LoVo (cell line): Measurements from ENCODE around the gene TFEB.

Experiments used
- DNase-seq: peaks from one replicate; pipeline ENCODE4 v3.0.0-alpha.2; 2016; ENCODE audit warnings: low spot score

TFEB gene

GRCh38 chr6:41674231-41675000 is 61.0 kb downstream of the TFEB start:
- no peak for DNase-seq

GRCh38 chr6:41673704-41674000 is 61.8 kb downstream of the TFEB start:
- no peak for DNase-seq

GRCh38 chr6:41672816-41673703 is 62.3 kb downstream of the TFEB start:
- DNase-seq = no peak

- DNase-seq = no peak
Measured at GRCh38 chr6:41672016-41672415, 63.4 kb downstream of the TFEB start.

- no peak for DNase-seq
Measured at GRCh38 chr6:41671376-41671775, 64.0 kb downstream of the TFEB start.

GRCh38 chr6:41670703-41671360 is 64.6 kb downstream of the TFEB start:
- no peak for DNase-seq

- DNase-seq = no peak
Measured at GRCh38 chr6:41668968-41669367, 66.4 kb downstream of the TFEB start.

GRCh38 chr6:41667195-41667594 is 68.2 kb downstream of the TFEB start:
- no peak for DNase-seq

- DNase-seq = no peak
Measured at GRCh38 chr6:41664271-41664670, 71.1 kb downstream of the TFEB start.

- DNase-seq = no peak
Measured at GRCh38 chr6:41663568-41663967, 71.8 kb downstream of the TFEB start.

GRCh38 chr6:41659935-41660334 is 75.5 kb downstream of the TFEB start:
- no peak for DNase-seq

- no peak for DNase-seq
Measured at GRCh38 chr6:41658636-41659035, 76.8 kb downstream of the TFEB start.

- no peak for DNase-seq
Measured at GRCh38 chr6:41657131-41658094, 78.0 kb downstream of the TFEB start.

- DNase-seq = no peak
Measured at GRCh38 chr6:41656002-41656691, 79.3 kb downstream of the TFEB start.

GRCh38 chr6:41655646-41656001 is 79.8 kb downstream of the TFEB start:
- DNase-seq = no peak

- DNase-seq = no peak
Measured at GRCh38 chr6:41655176-41655575, 80.2 kb downstream of the TFEB start.

- DNase-seq = no peak
Measured at GRCh38 chr6:41654698-41655151, 80.7 kb downstream of the TFEB start.

GRCh38 chr6:41654151-41654697 is 81.2 kb downstream of the TFEB start:
- DNase-seq = no peak

GRCh38 chr6:41653691-41654090 is 81.7 kb downstream of the TFEB start:
- DNase-seq = no peak

GRCh38 chr6:41652866-41653652 is 82.3 kb downstream of the TFEB start:
- DNase-seq = no peak
